H1 (cell line): Measurements from ENCODE around the gene ABCD1. TPM values are rescaled to one million over a fixed set of nuclear protein-coding genes. Genes with fewer than 3 reads are reported as not detected.

Source experiments
- CHD1 ChIP-seq: IDR thresholded peaks from 2 replicates; pipeline ENCODE4 v1.6.1; 2012; ENCODE audit warnings: low read depth, low read length, improper control_type of control experiment
- TEAD4 ChIP-seq: IDR thresholded peaks from 2 replicates; pipeline ENCODE4 v1.6.1; 2012; ENCODE audit warnings: low read depth, low read length, inconsistent platforms, mixed read lengths
- polyA plus RNA-seq, 7 experiments: library from polyadenylated mRNA; depleted of rRNA in 3 of 7; stranded (reverse) in 5 of 7; unstranded in 2 of 7; fragments of >200 nt in 5 of 7; fragments of 200-250 nt in 2 of 7; gene quantifications; 1 replicate in 5 of 7; 2 replicates in 1 of 7; 4 replicates in 1 of 7; pipeline versions ENCODE4 v1.2.1 to v1.2.3, GENCODE V29; 2011 to 2013; ENCODE audit warnings: missing spikeins in 2 of 7, mixed read lengths in 2 of 7
- total RNA-seq: library from RNA; stranded (reverse); fragmentation: NEBNext Ultra II Directional; extraction: Animal tissue kit (Norgen Biotek cat#: 25700); gene quantifications from 2 replicates; pipeline ENCODE4 v1.2.1, GENCODE V29; 2021

ABCD1 gene
- total and polyA plus RNA-seq, 2 of the 8 experiments (the other 6 are each of a cell fraction or from before 2014, with no cell fraction given): 3.1 to 6.6 TPM

DNA sequence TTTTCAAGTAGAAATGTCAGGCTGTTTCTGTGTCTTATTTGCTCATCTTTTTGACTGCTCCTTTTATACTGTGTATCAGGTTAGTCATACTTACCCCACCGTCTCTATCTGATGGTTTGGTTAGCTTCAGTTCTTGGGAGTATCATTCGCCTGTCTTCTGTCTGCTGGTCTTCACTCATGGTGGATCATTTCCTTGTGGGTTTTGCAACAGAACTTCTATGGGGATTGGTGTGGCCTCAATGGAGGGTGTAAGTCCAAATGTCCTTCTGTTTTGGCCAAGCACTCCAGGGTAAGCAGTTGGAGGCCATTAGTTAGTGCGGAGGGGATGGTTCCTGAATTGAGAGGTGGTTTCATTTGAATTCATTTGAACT lies 7.2 kb downstream of the ABCD1 start (continued):
- TF ChIP-seq TEAD4: no peak
- TF ChIP-seq CHD1: no peak
